Stimulated activated naive CD8-positive, alpha-beta T cell treated with anti-CD3 and anti-CD28 coated beads, Interleukin-15, amount 100 ng/mL, for 72 hours (primary cell): Measurements from ENCODE around the gene NINL.
"Not testable (repeated sequence)": the region's sequence is repeated elsewhere in the genome, so short reads cannot be mapped to it uniquely, and the experiment has no call there.

Source experiments
- ATAC-seq: fragments of 150-1000 bp; cut with Tn5 transposase; 2 replicates; pipeline ENCODE4 v1.10.0; 2021; ENCODE audit warnings: mild to moderate bottlenecking, moderate library complexity
- DNase-seq, 2 donors: peaks; one replicate each; pipeline ENCODE4 v3.0.0; 2021 to 2022
- H3K27ac Mint-ChIP-seq, 2 donors: one replicate each; pipeline ENCODE4 v1.8.0; 2022; ENCODE audit warnings: mild to moderate bottlenecking in 2 of 2, mixed read lengths in 2 of 2, moderate library complexity in 2 of 2
- H3K27me3 Mint-ChIP-seq: one replicate; pipeline ENCODE4 v1.8.0; 2022; ENCODE audit warnings: mixed read lengths
- H3K4me1 Mint-ChIP-seq: one replicate; pipeline ENCODE4 v1.8.0; 2022; ENCODE audit warnings: mild to moderate bottlenecking, mixed read lengths
- H3K4me3 Mint-ChIP-seq, 2 donors: one replicate each; pipeline ENCODE4 v1.8.0; 2022; ENCODE audit warnings: mild to moderate bottlenecking in 2 of 2, mixed read lengths in 2 of 2, moderate library complexity in 1 of 2
- H3K9me3 Mint-ChIP-seq, 2 donors: one replicate each; pipeline ENCODE4 v1.8.0; 2022; ENCODE audit warnings: mixed read lengths in 2 of 2

NINL gene

GRCh38 chr20:25484224-25484846, 101.0 kb downstream of the NINL start:
- no peak for ATAC-seq
- Mint-ChIP-seq H3K27ac (peak overlapping the region in 1 of 2 donors; percentile 87), H3K4me3 (peak overlapping the region in 1 of 2 donors; percentile 18), H3K9me3 (no peaks in the 10 kb centered on the region), H3K4me1 (peaks cover 40% of the 10 kb centered on the region), H3K27me3 (peaks cover 8% of the 10 kb centered on the region)
- no peak for DNase-seq

DNA sequence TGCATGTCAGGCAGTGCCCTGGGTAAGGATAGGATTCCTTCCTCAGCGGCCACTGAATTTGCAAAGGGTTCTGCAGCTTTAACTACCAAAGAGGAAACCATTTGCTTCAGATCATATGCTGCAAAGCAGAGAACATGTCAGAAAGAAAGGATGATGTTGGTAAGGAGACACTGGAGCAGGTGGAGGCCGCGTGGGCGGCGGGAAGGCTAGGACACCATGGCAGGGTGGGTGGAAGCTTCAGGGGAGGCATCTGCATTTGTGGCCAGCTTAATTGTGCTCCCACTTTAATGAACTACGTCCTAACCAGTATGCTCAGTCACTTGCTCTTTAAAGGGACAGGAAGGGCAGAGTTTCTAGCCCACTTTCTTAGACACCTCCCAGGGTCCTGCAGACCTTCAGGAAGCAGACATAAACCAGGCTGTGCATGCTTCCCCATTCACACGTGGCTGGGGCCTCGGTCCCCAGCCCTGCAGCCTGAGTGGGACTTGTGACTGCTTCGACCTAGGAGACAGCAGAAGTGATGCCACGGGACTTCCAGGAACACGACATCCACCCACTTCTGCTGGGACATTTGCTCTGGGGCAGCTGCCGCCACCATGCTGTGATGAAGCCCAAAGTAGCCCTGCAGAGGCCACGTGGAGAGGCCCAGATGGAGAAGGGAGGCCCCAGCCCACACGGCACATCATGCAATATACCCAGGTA, 101.7 kb downstream of the NINL start:
- peaks cover 40% of the 10 kb centered on the region for H3K4me1 Mint-ChIP-seq
- ATAC-seq (no peak), DNase-seq (no peak)
- H3K9me3 Mint-ChIP-seq, result no peaks in the 10 kb centered on the region
- peaks cover 8% of the 10 kb centered on the region for H3K27me3 Mint-ChIP-seq
- no peak overlapping the region for H3K4me3 Mint-ChIP-seq
- H3K27ac Mint-ChIP-seq, result no peak overlapping the region

GRCh38 chr20:25481918-25482253, 103.4 kb downstream of the NINL start:
- Mint-ChIP-seq H3K27me3 (peaks cover 8% of the 10 kb centered on the region), H3K27ac (no peak overlapping the region)
- no peak for ATAC-seq

DNA sequence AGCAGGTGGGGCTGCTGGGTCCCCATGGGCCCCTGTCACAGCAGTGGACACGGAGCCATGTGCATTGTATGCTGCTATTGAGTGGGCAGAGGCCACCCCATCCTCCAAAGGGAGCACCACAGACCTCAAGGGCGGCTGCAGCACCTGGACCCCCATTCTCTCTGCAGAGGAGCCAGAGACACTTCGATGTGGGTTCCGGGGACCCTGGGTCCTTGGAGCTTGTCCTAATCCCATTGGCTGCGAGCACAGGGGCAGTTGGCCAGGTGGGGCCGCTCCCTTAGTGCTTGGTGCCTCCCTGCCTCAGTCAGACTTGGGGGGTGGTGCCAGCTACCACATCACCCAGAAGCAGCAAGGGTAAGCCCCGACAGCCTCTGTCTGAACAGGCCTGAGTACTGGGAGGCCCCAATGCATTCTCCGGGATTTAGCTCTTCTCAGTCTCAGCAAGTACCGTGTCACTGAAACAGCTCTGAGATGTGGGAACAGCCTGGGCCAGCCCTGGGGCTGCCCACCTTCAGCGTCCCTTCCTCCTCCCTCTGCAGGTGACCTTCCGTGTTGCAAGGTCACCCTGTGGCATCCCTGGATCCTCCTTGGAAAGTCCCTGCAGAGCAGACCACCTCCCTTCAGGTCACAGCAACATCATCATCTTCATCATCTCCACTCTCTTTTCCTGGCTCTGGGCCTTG, 104.0 kb downstream of the NINL start:
- Mint-ChIP-seq H3K9me3 (no peaks in the 10 kb centered on the region), H3K4me1 (peaks cover 33% of the 10 kb centered on the region), H3K4me3 (no peak overlapping the region), H3K27ac (no peak overlapping the region), H3K27me3 (peaks cover 8% of the 10 kb centered on the region)
- ATAC-seq (no peak), DNase-seq (no peak)

More at GRCh38 chr20:25481918-25482253, 103.4 kb downstream of the NINL start:
- Mint-ChIP-seq H3K9me3 (no peaks in the 10 kb centered on the region), H3K4me3 (no peak overlapping the region), H3K4me1 (peaks cover 38% of the 10 kb centered on the region)
- no peak for DNase-seq

- peaks cover 27% of the 10 kb centered on the region for H3K4me1 Mint-ChIP-seq
- H3K27me3 Mint-ChIP-seq, result peaks cover 8% of the 10 kb centered on the region
- ATAC-seq (no peak), DNase-seq (no peak)
- H3K9me3 Mint-ChIP-seq, result no peaks in the 10 kb centered on the region
- no peak overlapping the region for H3K27ac Mint-ChIP-seq
- H3K4me3 Mint-ChIP-seq, result no peak overlapping the region
Measured at GRCh38 chr20:25480797-25481196, 104.5 kb downstream of the NINL start.

- peaks cover 8% of the 10 kb centered on the region for H3K27me3 Mint-ChIP-seq
- peaks cover 21% of the 10 kb centered on the region for H3K4me1 Mint-ChIP-seq
- no peaks in the 10 kb centered on the region for H3K9me3 Mint-ChIP-seq
- no peak overlapping the region for H3K27ac Mint-ChIP-seq
- no peak overlapping the region for H3K4me3 Mint-ChIP-seq
- DNase-seq (no peak), ATAC-seq (no peak)
Measured at GRCh38 chr20:25480156-25480555, 105.2 kb downstream of the NINL start.

DNA sequence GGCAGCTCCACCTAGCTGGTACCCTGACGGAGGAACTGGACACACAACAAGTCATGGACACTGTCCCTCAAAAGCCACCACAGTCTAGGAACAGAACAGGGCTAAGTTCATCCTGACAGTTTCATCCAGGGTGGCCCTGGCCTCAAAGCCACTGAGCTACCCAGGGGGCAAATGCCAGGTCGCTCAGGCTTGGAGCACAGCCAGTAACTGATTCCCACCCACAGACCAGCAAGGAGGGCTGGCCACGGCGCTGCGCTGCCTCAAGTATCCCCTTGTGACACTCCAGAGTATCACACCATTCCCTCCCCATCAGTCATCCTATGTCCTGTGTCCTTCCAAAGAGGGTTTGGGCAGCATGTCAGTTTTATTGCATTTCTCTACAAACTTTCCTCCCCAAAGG, 105.7 kb downstream of the NINL start:
- Mint-ChIP-seq H3K9me3 (no peaks in the 10 kb centered on the region), H3K27ac (no peak overlapping the region), H3K4me1 (peaks cover 15% of the 10 kb centered on the region), H3K27me3 (peaks cover 8% of the 10 kb centered on the region), H3K4me3 (no peak overlapping the region)
- ATAC-seq (no peak), DNase-seq (no peak)

DNA sequence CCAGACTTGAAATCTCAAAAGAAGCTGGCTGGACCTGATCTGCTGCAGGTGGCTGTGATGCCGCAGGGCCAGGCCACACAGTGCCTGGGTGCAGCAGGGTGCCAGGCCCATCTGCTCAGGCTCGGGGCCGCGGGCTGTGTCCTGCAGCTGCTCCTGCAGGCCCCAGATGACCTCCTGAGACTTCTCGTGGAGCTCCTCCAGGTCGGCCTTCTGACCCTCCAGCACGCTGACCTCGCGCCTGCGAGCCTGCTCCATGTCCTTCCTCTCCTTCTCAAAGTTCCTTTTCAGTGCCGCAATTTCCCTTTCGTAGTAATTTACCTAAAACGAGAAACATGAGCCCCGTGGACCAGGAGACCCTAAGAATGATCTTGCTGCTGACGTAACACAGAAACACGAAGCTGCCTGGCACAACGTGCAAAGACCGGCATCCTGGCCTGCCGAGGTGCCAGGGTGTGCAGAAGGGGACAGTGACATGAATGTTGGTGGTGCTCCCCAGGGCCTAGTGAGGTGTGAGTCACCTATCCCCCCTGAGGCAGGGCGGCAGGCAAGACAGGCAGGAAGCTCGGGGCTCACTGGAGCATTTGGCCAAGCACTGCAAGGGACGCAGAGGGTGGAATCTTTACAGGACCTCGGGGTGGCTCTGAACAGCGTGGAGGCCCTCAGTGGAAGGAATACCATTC, 106.3 kb downstream of the NINL start:
- no peak overlapping the region for H3K4me3 Mint-ChIP-seq
- no peak for ATAC-seq
- peaks cover 6% of the 10 kb centered on the region for H3K27me3 Mint-ChIP-seq
- no peak overlapping the region for H3K27ac Mint-ChIP-seq
- H3K9me3 Mint-ChIP-seq, result no peaks in the 10 kb centered on the region
- no peak for DNase-seq
- H3K4me1 Mint-ChIP-seq, result peaks cover 9% of the 10 kb centered on the region

- no peak overlapping the region for H3K27ac Mint-ChIP-seq
- no peak overlapping the region for H3K4me3 Mint-ChIP-seq
- H3K27me3 Mint-ChIP-seq, result no peaks in the 10 kb centered on the region
- H3K4me1 Mint-ChIP-seq, result no peaks in the 10 kb centered on the region
- DNase-seq, result no peak
- ATAC-seq, result no peak
- no peaks in the 10 kb centered on the region for H3K9me3 Mint-ChIP-seq
Measured at GRCh38 chr20:25477014-25477882, 108.1 kb downstream of the NINL start.

GRCh38 chr20:25476106-25477013, 109.0 kb downstream of the NINL start:
- no peaks in the 10 kb centered on the region for H3K9me3 Mint-ChIP-seq
- no peaks in the 10 kb centered on the region for H3K27me3 Mint-ChIP-seq
- ATAC-seq (no peak), DNase-seq (no peak)
- H3K27ac Mint-ChIP-seq, result no peak overlapping the region
- H3K4me3 Mint-ChIP-seq, result no peak overlapping the region
- H3K4me1 Mint-ChIP-seq, result no peaks in the 10 kb centered on the region

- not testable (repeated sequence) for H3K4me3 Mint-ChIP-seq, H3K9me3 Mint-ChIP-seq, ATAC-seq, DNase-seq, H3K27ac Mint-ChIP-seq, H3K4me1 Mint-ChIP-seq, H3K27me3 Mint-ChIP-seq
Measured at GRCh38 chr20:25473297-25473696, 112.0 kb downstream of the NINL start.

DNA sequence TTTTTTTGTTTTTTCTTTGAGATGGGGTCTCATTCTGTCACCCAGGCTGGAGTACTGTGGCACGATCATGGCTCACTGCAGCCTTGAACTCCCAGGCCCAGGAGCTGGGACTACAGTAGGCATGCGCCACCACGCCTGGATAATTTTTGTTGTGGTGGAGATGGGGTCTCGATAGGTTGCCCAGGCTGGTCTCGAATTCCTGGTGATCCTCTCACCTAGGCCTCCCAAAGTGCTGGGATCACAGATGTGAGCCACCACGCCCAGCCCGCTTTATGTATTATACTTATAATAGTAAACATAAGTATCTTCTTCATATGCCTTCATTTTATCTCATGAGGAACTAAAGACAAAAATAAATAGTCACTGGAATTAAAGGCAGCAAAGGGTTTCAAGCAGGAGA, 114.3 kb downstream of the NINL start:
- Mint-ChIP-seq H3K27ac (no peak overlapping the region), H3K4me1 (peaks cover 8% of the 10 kb centered on the region), H3K4me3 (no peak overlapping the region), H3K9me3 (no peaks in the 10 kb centered on the region), H3K27me3 (no peaks in the 10 kb centered on the region)
- no peak for ATAC-seq
- no peak for DNase-seq

DNA sequence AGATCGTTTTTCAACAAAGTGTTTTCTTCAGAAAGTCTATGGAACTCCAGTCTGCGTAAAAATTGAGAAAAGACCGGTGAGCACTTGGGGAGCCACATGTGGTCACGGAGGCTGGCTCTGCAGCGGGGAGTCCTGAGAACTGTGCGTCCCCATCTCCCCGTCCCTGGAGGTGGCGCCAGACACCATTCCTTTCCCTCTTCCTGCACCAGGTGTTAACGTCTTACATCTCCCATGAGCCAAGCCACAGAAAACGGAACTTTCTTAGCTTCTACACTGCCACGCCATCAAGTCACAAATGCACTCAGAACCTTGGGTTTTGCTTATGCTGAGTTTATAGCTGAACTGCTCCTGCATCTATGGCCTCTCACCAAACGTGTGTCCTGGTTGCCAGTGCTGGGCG, 115.3 kb downstream of the NINL start:
- H3K4me1 Mint-ChIP-seq, result peaks cover 8% of the 10 kb centered on the region
- H3K4me3 Mint-ChIP-seq, result no peak overlapping the region
- peak overlapping the region in 1 of 2 donors; percentile 1 for H3K27ac Mint-ChIP-seq
- peak; percentile 68 for ATAC-seq
- peak; percentile 23 to 47 for DNase-seq
- no peaks in the 10 kb centered on the region for H3K27me3 Mint-ChIP-seq
- no peaks in the 10 kb centered on the region for H3K9me3 Mint-ChIP-seq

DNA sequence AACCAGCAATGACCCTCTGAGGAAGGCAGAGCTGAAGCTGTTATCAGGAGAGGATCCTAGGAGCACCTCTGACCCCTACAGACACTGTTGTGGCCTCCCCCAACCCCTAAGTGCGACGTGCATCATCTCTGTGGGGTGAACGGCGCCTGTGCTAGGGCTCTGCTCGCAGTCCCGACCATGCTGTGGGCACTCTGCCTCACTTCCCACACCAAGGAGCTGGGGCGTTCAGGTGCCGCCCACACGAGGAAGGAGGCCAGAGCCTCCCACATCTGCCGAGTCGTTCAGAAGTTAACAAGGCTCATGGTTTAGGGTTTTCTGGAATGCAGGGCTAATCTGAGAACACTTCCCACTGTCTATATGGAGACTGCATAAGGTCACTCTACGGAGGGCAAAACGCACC, 115.8 kb downstream of the NINL start:
- no peak for ATAC-seq
- H3K4me1 Mint-ChIP-seq, result peaks cover 8% of the 10 kb centered on the region

More for the DNA sequence above, 115.8 kb downstream of the NINL start:
- Mint-ChIP-seq H3K4me3 (no peak overlapping the region), H3K9me3 (no peaks in the 10 kb centered on the region), H3K27me3 (no peaks in the 10 kb centered on the region), H3K27ac (peak overlapping the region in 1 of 2 donors; percentile 1)
- DNase-seq, result no peak
